ENCODE results near the gene MAP3K20. TPM values are rescaled to one million over a fixed set of nuclear protein-coding genes. Genes with fewer than 3 reads are reported as not detected.
"Not testable (repeated sequence)": the region's sequence is repeated elsewhere in the genome, so short reads cannot be mapped to it uniquely, and the experiment has no call there.

The MAP3K20 gene
- total and polyA plus RNA-seq, 2 of the 4 experiments (the other 2 are of a cell fraction): 27.5 to 84.4 TPM

GRCh38 chr2:173307293-173307692 is 231.6 kb downstream of the MAP3K20 start:
- dilution Hi-C loops (cut with HindIII; ENCODE audit: low sequenced_read_pairs, unreplicated experiment): no loop called here
- Histone ChIP-seq H3K4ac (ENCODE audit: low read depth, low read length) (no peak overlapping the region), H2AK9ac (replicated peaks; ENCODE audit: low read depth, low read length, poor library complexity) (no peak overlapping the region), H3K9me3 (ENCODE audit: control insufficient read depth, insufficient read depth, low read length) (no peaks in the 10 kb centered on the region), H2BK20ac (ENCODE audit: low read depth, low read length) (no peak overlapping the region), H3K4me1 (ENCODE audit: control insufficient read depth, insufficient read depth, low read length) (no peaks in the 10 kb centered on the region), H3K18ac (ENCODE audit: low read depth, low read length) (no peak overlapping the region), H3K9ac (ENCODE audit: low read depth, low read length) (no peak overlapping the region), H3K14ac (replicated peaks; ENCODE audit: low read depth, low read length) (no peak overlapping the region), H3K9me1 (ENCODE audit: insufficient read depth, low read length) (no peaks in the 10 kb centered on the region), H3K56ac (ENCODE audit: extremely low read depth, insufficient read depth, low read length) (no peak overlapping the region), H3K27me3 (ENCODE audit: control insufficient read depth, insufficient read depth, low read length) (peaks cover 13% of the 10 kb centered on the region), H2BK15ac (ENCODE audit: low read depth, low read length) (no peak overlapping the region), H2BK120ac (ENCODE audit: low read depth, low read length) (no peak overlapping the region), H3K36me3 (ENCODE audit: control insufficient read depth, insufficient read depth, low read length) (no peaks in the 10 kb centered on the region), H2BK5ac (ENCODE audit: low read depth, low read length, poor library complexity, severe bottlenecking) (no peak overlapping the region), H2AK5ac (ENCODE audit: low read depth, low read length) (no peak overlapping the region), H4K91ac (ENCODE audit: insufficient read depth, low read depth, low read length) (no peak overlapping the region), H4K20me1 (ENCODE audit: insufficient read depth, low read length) (no peaks in the 10 kb centered on the region), H2AFZ (replicated peaks; ENCODE audit: low read length, poor library complexity) (no peak overlapping the region), H3K4me3 (ENCODE audit: insufficient read depth, low read depth, low read length) (no peak overlapping the region), H3K27ac (ENCODE audit: insufficient read depth, low read length) (no peak overlapping the region), H3K79me1 (ENCODE audit: low read depth in 1 of 2, low read length in 2 of 2) (no peaks in the 10 kb centered on the region), H3K23ac (ENCODE audit: low read depth, low read length) (no peak overlapping the region), H3K4me2 (ENCODE audit: low read depth, low read length) (no peak overlapping the region), H4K8ac (ENCODE audit: low read depth in 2 of 2, low read length in 2 of 2) (no peak overlapping the region), H4K5ac (ENCODE audit: low read depth, low read length) (no peak overlapping the region)
- BruUV-seq (replicated peaks): no TSS peak
- ChIA-PET CTCF (interaction anchor here (0.6 kb wide), 1 partner anchor 325 kb away, joined by 4 read pairs; no protein-coding TSS in a partner anchor), POLR2A (ENCODE audit: unreplicated experiment) (no interaction called here)
- no CpG with 5 or more reads among the region's 4 CpGs for WGBS, 2 experiments (ENCODE audit: extremely low coverage in 2 of 2, insufficient read length in 1 of 2)
- no peak for TF ChIP-seq MXI1 (IDR thresholded peaks at IDR 0.05; ENCODE audit: borderline replicate concordance, low read depth, low read length)
- TF ChIP-seq MAFK (IDR thresholded peaks at IDR 0.05; ENCODE audit: low read depth, low read length): no peak
- no peak for TF ChIP-seq CHD1 (IDR thresholded peaks at IDR 0.05; ENCODE audit: low read depth, low read length)
- TF ChIP-seq RAD21 (IDR thresholded peaks at IDR 0.05; ENCODE audit: low read length): no peak
- no peak for TF ChIP-seq ELK1 (IDR thresholded peaks at IDR 0.05; ENCODE audit: borderline replicate concordance, low read depth, low read length)
- no peak for TF ChIP-seq SMC3 (IDR thresholded peaks at IDR 0.05; ENCODE audit: low read depth, low read length)
- no peak for TF ChIP-seq RCOR1 (IDR thresholded peaks at IDR 0.05; ENCODE audit: insufficient replicate concordance, low read length)
- TF ChIP-seq CEBPB (IDR thresholded peaks at IDR 0.05; ENCODE audit: low read depth, low read length): no peak
- DNase-seq (no peak), ATAC-seq (ENCODE audit: low read depth) (no peak)
- in situ Hi-C loops (cut with MboI; ENCODE audit: low sequenced_read_pairs): no loop called here
- intact Hi-C loops (cut with micrococcal nuclease): no loop called here

GRCh38 chr2:173309370-173309769 is 233.7 kb downstream of the MAP3K20 start:
- DNase-seq; H3K14ac ChIP-seq (replicated peaks; ENCODE audit: low read depth, low read length); intact Hi-C loops (cut with micrococcal nuclease); POLR2A ChIA-PET (ENCODE audit: unreplicated experiment); H4K5ac ChIP-seq (ENCODE audit: low read depth, low read length); H2AK5ac ChIP-seq (ENCODE audit: low read depth, low read length); H3K4ac ChIP-seq (ENCODE audit: low read depth, low read length); H3K9ac ChIP-seq (ENCODE audit: low read depth, low read length); H4K91ac ChIP-seq (ENCODE audit: insufficient read depth, low read depth, low read length); H2AK9ac ChIP-seq (replicated peaks; ENCODE audit: low read depth, low read length, poor library complexity); H3K79me1 ChIP-seq (ENCODE audit: low read depth in 1 of 2, low read length in 2 of 2); ATAC-seq (ENCODE audit: low read depth); H3K18ac ChIP-seq (ENCODE audit: low read depth, low read length); H3K23ac ChIP-seq (ENCODE audit: low read depth, low read length); H3K4me3 ChIP-seq (ENCODE audit: insufficient read depth, low read depth, low read length); H3K4me2 ChIP-seq (ENCODE audit: low read depth, low read length); H3K4me1 ChIP-seq (ENCODE audit: control insufficient read depth, insufficient read depth, low read length); CTCF ChIA-PET; H3K9me1 ChIP-seq (ENCODE audit: insufficient read depth, low read length); H3K9me3 ChIP-seq (ENCODE audit: control insufficient read depth, insufficient read depth, low read length); H4K20me1 ChIP-seq (ENCODE audit: insufficient read depth, low read length); H2BK20ac ChIP-seq (ENCODE audit: low read depth, low read length); H3K27ac ChIP-seq (ENCODE audit: insufficient read depth, low read length); H2AFZ ChIP-seq (replicated peaks; ENCODE audit: low read length, poor library complexity); BruUV-seq (replicated peaks); in situ Hi-C loops (cut with MboI; ENCODE audit: low sequenced_read_pairs); H4K8ac ChIP-seq (ENCODE audit: low read depth in 2 of 2, low read length in 2 of 2); dilution Hi-C loops (cut with HindIII; ENCODE audit: low sequenced_read_pairs, unreplicated experiment); H2BK5ac ChIP-seq (ENCODE audit: low read depth, low read length, poor library complexity, severe bottlenecking); H2BK120ac ChIP-seq (ENCODE audit: low read depth, low read length); H3K56ac ChIP-seq (ENCODE audit: extremely low read depth, insufficient read depth, low read length); H3K36me3 ChIP-seq (ENCODE audit: control insufficient read depth, insufficient read depth, low read length); H2BK15ac ChIP-seq (ENCODE audit: low read depth, low read length): not testable (repeated sequence)
- WGBS, 2 experiments (ENCODE audit: extremely low coverage in 2 of 2, insufficient read length in 1 of 2): no CpG with 5 or more reads among the region's 5 CpGs
- peaks cover 13% of the 10 kb centered on the region for H3K27me3 ChIP-seq (ENCODE audit: control insufficient read depth, insufficient read depth, low read length)
